ENCODE measurements around the gene FAM53B. TPM values are rescaled to one million over a fixed set of nuclear protein-coding genes. Genes with fewer than 3 reads are reported as not detected.

The FAM53B gene
- total RNA-seq, 2 donors from 2014 or later, result 19.3 to 22.6 TPM

- 89 to 94% methylated on average over 6 to 7 of the region's 7 CpGs for WGBS, 2 experiments (ENCODE audit: insufficient coverage in 1 of 2, insufficient read length in 1 of 2)
- H3K27ac Mint-ChIP-seq, result no peak overlapping the region
- no peaks in the 10 kb centered on the region for H3K27me3 Mint-ChIP-seq (ENCODE audit: insufficient read depth)
Measured at GRCh38 chr10:124592101-124592500, 152.1 kb downstream of the FAM53B start.

GRCh38 chr10:124591123-124591495 is 153.1 kb downstream of the FAM53B start:
- H3K9ac ChIP-seq (ENCODE audit: extremely low read depth, low read length, poor library complexity, severe bottlenecking), result no peak overlapping the region
- H3K4me3 ChIP-seq (ENCODE audit: low read length), result no peak overlapping the region
- Mint-ChIP-seq H3K4me1 (no peaks in the 10 kb centered on the region), H3K36me3 (ENCODE audit: low read depth) (peaks cover 4% of the 10 kb centered on the region), H3K27me3 (ENCODE audit: insufficient read depth) (no peaks in the 10 kb centered on the region), H3K27ac (peak overlapping the region; percentile 64), H3K4me3 (no peak overlapping the region), H3K9me3 (no peaks in the 10 kb centered on the region)
- no peak for DNase-seq
- no peaks in the 10 kb centered on the region for H3K36me3 ChIP-seq (ENCODE audit: control insufficient read depth, insufficient read depth, low read length)
- no peak overlapping the region for H3K27ac ChIP-seq (ENCODE audit: low read depth, low read length)
- H3K9me3 ChIP-seq (ENCODE audit: control insufficient read depth, low read length), result no peaks in the 10 kb centered on the region
- H3K4me1 ChIP-seq (ENCODE audit: control insufficient read depth, insufficient read depth, low read length), result no peaks in the 10 kb centered on the region
- TF ChIP-seq CTCF (conservative IDR thresholded peaks at IDR 0.05), result no peak
- 92% methylated on average over 4 of the region's 5 CpGs; no CpG with 5 or more reads in 1 of the 2 experiments for WGBS, 2 experiments (ENCODE audit: insufficient coverage in 1 of 2, insufficient read length in 1 of 2)
- no peaks in the 10 kb centered on the region for H3K27me3 ChIP-seq (ENCODE audit: control insufficient read depth, insufficient read depth, low read length, poor library complexity, severe bottlenecking)

More at GRCh38 chr10:124592101-124592500, 152.1 kb downstream of the FAM53B start:
- peaks cover 4% of the 10 kb centered on the region for H3K4me1 Mint-ChIP-seq
- no peak overlapping the region for H3K4me3 ChIP-seq (ENCODE audit: low read length)
- H3K4me3 Mint-ChIP-seq, result no peak overlapping the region
- DNase-seq, result no peak
- no peaks in the 10 kb centered on the region for H3K27me3 ChIP-seq (ENCODE audit: control insufficient read depth, insufficient read depth, low read length, poor library complexity, severe bottlenecking)
- H3K36me3 ChIP-seq (ENCODE audit: control insufficient read depth, insufficient read depth, low read length), result no peaks in the 10 kb centered on the region
- H3K9me3 Mint-ChIP-seq, result no peaks in the 10 kb centered on the region
- H3K4me1 ChIP-seq (ENCODE audit: control insufficient read depth, insufficient read depth, low read length), result no peaks in the 10 kb centered on the region
- no peaks in the 10 kb centered on the region for H3K9me3 ChIP-seq (ENCODE audit: control insufficient read depth, low read length)
- no peak for TF ChIP-seq CTCF (conservative IDR thresholded peaks at IDR 0.05)
- no peak overlapping the region for H3K9ac ChIP-seq (ENCODE audit: extremely low read depth, low read length, poor library complexity, severe bottlenecking)
- H3K36me3 Mint-ChIP-seq (ENCODE audit: low read depth), result peaks cover 4% of the 10 kb centered on the region
- H3K27ac ChIP-seq (ENCODE audit: low read depth, low read length), result no peak overlapping the region

GRCh38 chr10:124590216-124591122 is 153.7 kb downstream of the FAM53B start:
- Histone ChIP-seq H3K27me3 (ENCODE audit: control insufficient read depth, insufficient read depth, low read length, poor library complexity, severe bottlenecking) (no peaks in the 10 kb centered on the region), H3K4me3 (ENCODE audit: low read length) (no peak overlapping the region), H3K4me1 (ENCODE audit: control insufficient read depth, insufficient read depth, low read length) (no peaks in the 10 kb centered on the region), H3K27ac (ENCODE audit: low read depth, low read length) (no peak overlapping the region), H3K9ac (ENCODE audit: extremely low read depth, low read length, poor library complexity, severe bottlenecking) (no peak overlapping the region), H3K9me3 (ENCODE audit: control insufficient read depth, low read length) (no peaks in the 10 kb centered on the region), H3K36me3 (ENCODE audit: control insufficient read depth, insufficient read depth, low read length) (no peaks in the 10 kb centered on the region)
- Mint-ChIP-seq H3K4me1 (no peaks in the 10 kb centered on the region), H3K27ac (peak overlapping the region; percentile 64), H3K27me3 (ENCODE audit: insufficient read depth) (no peaks in the 10 kb centered on the region), H3K4me3 (no peak overlapping the region), H3K36me3 (ENCODE audit: low read depth) (peaks cover 4% of the 10 kb centered on the region), H3K9me3 (no peaks in the 10 kb centered on the region)
- no peak for TF ChIP-seq CTCF (conservative IDR thresholded peaks at IDR 0.05)
- WGBS, 2 experiments (ENCODE audit: insufficient coverage in 1 of 2, insufficient read length in 1 of 2), result 89 to 90% methylated on average over 19 to 23 of the region's 23 CpGs
- no peak for DNase-seq
